NCI-H774 (cell line): ENCODE data around the gene SIGLEC8.

Experiments
- DNase-seq: peaks from one replicate; lab custom pipeline; 2025; lab: John Stamatoyannopoulos, UW

The SIGLEC8 gene

DNA sequence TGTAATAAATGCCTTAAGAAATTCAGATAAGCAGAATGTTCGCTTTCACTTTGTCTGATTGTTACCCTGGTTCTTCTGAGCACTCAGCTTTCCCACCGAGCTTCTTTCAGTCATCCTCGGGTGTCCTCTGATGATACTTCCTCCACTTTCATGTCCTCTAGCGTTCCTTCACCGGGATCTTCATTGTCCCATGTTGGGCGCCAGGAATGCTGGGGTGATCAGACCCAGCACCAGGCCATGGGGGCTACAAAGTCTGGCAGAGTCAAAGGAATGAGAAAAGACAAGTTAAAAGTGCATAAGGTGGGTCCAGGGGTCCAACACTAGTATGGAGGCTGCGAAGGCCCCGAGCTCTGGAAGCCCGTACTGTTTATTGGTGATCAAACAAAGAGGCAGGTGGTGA is 56.1 kb downstream of the SIGLEC8 start:
- DNase-seq, result no peak
